Tibial nerve (tissue), 3 donors: ENCODE results near the gene CD93.

ENCODE experiments used
- CTCF ChIP-seq, 5 experiments: fragments of 200-600 bp in 3 of 5; fragments of 450-650 bp in 2 of 5; sonication (generic) in 3 of 5; IDR thresholded peaks; one replicate each; pipeline ENCODE4 v1.5.1; 2016 to 2019; ENCODE audit warnings: antibody characterized with exemption in 5 of 5, mild to moderate bottlenecking in 3 of 5, moderate library complexity in 2 of 5
- POLR2A ChIP-seq, 2 donors: fragments of 450-650 bp; IDR thresholded peaks; one replicate each; pipeline ENCODE4 v1.6.1; 2017; ENCODE audit warnings: antibody characterized with exemption in 2 of 2, mild to moderate bottlenecking in 2 of 2, moderate library complexity in 2 of 2

GRCh38 chr20:23059846-23060245 lies 26.3 kb downstream of the CD93 start:
- no peak for TF ChIP-seq CTCF (IDR thresholded peaks at IDR 0.05)
- no peak for TF ChIP-seq POLR2A (IDR thresholded peaks at IDR 0.05)
